ENCODE measurements around the gene RAB3IL1. TPM values are rescaled to one million over a fixed set of nuclear protein-coding genes. Genes with fewer than 3 reads are reported as not detected.

Gene RAB3IL1
- total RNA-seq, 1 experiment from 2014 or later, result 18.1 TPM

DNA sequence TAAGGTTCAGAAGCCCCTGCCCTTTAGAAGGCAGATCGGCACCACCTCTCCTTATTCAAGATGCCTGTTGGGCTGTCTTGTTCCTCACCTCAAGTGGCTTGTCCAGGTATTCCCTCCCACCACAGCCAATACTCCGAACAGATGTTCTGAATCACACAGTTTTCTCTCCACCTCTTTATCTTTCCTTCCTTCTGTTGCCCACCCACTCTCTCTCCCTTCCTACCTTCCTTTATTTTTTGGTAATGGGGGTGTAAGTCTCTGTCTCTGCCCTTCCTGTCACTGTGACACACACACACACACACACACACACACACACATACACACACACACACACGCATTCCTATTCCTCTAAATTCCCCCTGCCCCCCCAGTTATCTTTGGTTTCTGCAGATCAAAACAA lies 41.2 kb upstream of the RAB3IL1 start (continued):
- TF ChIP-seq, protein P1, sequence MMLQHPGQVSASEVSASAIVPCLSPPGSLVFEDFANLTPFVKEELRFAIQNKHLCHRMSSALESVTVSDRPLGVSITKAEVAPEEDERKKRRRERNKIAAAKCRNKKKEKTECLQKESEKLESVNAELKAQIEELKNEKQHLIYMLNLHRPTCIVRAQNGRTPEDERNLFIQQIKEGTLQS (IDR thresholded peaks at IDR 0.05), result no peak
- TF ChIP-seq TCF7L2 (IDR thresholded peaks at IDR 0.05; ENCODE audit: borderline replicate concordance, extremely low read depth, insufficient read depth, insufficient read length), result no peak
- TF ChIP-seq, protein P2, sequence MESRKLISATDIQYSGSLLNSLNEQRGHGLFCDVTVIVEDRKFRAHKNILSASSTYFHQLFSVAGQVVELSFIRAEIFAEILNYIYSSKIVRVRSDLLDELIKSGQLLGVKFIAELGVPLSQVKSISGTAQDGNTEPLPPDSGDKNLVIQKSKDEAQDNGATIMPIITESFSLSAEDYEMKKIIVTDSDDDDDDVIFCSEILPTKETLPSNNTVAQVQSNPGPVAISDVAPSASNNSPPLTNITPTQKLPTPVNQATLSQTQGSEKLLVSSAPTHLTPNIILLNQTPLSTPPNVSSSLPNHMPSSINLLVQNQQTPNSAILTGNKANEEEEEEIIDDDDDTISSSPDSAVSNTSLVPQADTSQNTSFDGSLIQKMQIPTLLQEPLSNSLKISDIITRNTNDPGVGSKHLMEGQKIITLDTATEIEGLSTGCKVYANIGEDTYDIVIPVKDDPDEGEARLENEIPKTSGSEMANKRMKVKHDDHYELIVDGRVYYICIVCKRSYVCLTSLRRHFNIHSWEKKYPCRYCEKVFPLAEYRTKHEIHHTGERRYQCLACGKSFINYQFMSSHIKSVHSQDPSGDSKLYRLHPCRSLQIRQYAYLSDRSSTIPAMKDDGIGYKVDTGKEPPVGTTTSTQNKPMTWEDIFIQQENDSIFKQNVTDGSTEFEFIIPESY (IDR thresholded peaks at IDR 0.05; ENCODE audit: extremely low read depth, insufficient replicate concordance, low read length), result no peak
- no peak for TF ChIP-seq FOSL1 (IDR thresholded peaks at IDR 0.05; ENCODE audit: low read depth)
- no peak for TF ChIP-seq POLR2AphosphoS5 (IDR thresholded peaks at IDR 0.05; ENCODE audit: low read depth, low read length)

DNA sequence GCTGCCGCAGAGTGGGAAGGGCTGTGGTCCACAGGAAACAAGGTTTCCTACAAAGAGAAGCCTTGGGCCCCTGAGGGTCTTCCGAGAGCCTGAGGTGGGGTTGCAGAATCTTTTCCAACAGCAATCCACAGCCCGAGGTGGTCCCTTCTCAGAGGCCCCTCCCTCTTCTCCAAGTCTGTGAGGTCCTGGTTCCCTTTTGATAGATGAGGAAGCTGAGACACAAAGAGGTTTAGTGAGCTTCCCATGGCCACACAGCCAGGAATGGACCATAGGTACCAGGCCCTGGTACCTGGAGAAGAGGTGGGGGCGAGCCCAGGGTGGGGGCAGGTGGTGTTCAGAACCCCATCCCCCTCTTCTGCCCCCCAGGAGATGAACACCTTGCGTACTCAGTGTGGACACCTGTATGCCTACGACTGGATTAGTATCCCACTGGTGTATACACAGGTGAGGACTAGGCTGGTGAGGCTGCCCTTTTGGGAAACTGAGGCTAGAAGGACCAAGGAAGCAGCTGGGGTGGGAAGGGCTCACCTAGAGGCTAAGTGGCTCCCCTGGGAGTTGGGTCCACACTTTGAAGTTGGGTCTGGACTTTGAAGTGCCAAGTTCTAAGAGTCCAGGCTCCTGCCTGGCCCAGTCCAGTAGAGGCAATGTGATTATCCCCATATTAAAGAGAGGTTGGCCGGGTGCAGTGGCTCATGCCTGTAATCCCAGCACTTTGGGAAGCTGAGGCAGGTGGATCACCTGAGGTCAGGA lies 39.8 kb upstream of the RAB3IL1 start:
- H3K9ac ChIP-seq (ENCODE audit: low read length), result no peak overlapping the region
- no peak overlapping the region for H3K4me2 ChIP-seq (ENCODE audit: low read length)
- no peak overlapping the region for H2AFZ ChIP-seq (ENCODE audit: low read depth, low read length, poor library complexity, severe bottlenecking)
- ChIA-PET POLR2A (interaction anchor here (2.2 kb wide), 1 partner anchor 11 kb away, joined by 27 read pairs; the partner anchor contains the start of gene FTH1), RAD21 (ENCODE audit: low non-redundant PET in 1 of 2, low total read pairs in 2 of 2, uncharacterized antibody in 2 of 2, unreplicated experiment in 2 of 2) (no interaction called here), CTCF (interaction anchor here (1.2 kb wide), 1 partner anchor 10 kb away, joined by 3 read pairs; no protein-coding TSS in a partner anchor)
- H3K27ac ChIP-seq (ENCODE audit: low read depth, low read length), result no peak overlapping the region
- H3K9me3 ChIP-seq (ENCODE audit: control insufficient read depth in 1 of 2, insufficient read depth in 1 of 2, low read depth in 1 of 2, low read length in 2 of 2), result no peaks in the 10 kb centered on the region
- intact Hi-C loops (cut with micrococcal nuclease), result no loop called here
- H3K36me3 ChIP-seq (ENCODE audit: control insufficient read depth in 1 of 2, insufficient read depth in 2 of 2, low read length in 2 of 2), result no peaks in the 10 kb centered on the region
- H3K27me3 ChIP-seq (ENCODE audit: insufficient read depth, low read length), result no peaks in the 10 kb centered on the region
- no peaks in the 10 kb centered on the region for H3K9me2 ChIP-seq (ENCODE audit: insufficient read depth)
- no TSS peak for BruUV-seq (replicated peaks)
- no peaks in the 10 kb centered on the region for H4K20me1 ChIP-seq (ENCODE audit: insufficient read depth)
- H3K79me2 ChIP-seq (ENCODE audit: insufficient read depth, low read length), result no peaks in the 10 kb centered on the region
- DNase-seq (ENCODE audit: low read depth, low spot score) (no peak), ATAC-seq (no peak)
- H3K4me3 ChIP-seq (replicated peaks in 1 of 2; ENCODE audit: low read depth in 1 of 2, low read length in 2 of 2), result no peak overlapping the region
- H3K4me1 ChIP-seq (ENCODE audit: control insufficient read depth in 1 of 2, insufficient read depth in 2 of 2, low read length in 2 of 2), result peaks cover 0 to 24% of the 10 kb centered on the region in 2 experiments; a peak in 3 of 4 replicates
- no peak for TF ChIP-seq CEBPB (IDR thresholded peaks at IDR 0.05; ENCODE audit: low read depth)
- no peak for TF ChIP-seq ZFX (IDR thresholded peaks at IDR 0.05)
- TF ChIP-seq EZH2 (IDR thresholded peaks at IDR 0.05), result no peak
- no peak for TF ChIP-seq CBX3 (IDR thresholded peaks at IDR 0.05; ENCODE audit: low read depth)
- TF ChIP-seq, protein P1 (IDR thresholded peaks at IDR 0.05), result no peak
- TF ChIP-seq SP1 (IDR thresholded peaks at IDR 0.05; ENCODE audit: low read depth), result no peak
- no peak for TF ChIP-seq ZNF274 (IDR thresholded peaks at IDR 0.05; ENCODE audit: low read depth, low read length)
- TF ChIP-seq RAD21 (IDR thresholded peaks at IDR 0.05; ENCODE audit: low read depth), result no peak
- TF ChIP-seq EZH2phosphoT487 (IDR thresholded peaks at IDR 0.05; ENCODE audit: borderline replicate concordance), result no peak
- no peak for TF ChIP-seq EGR1 (IDR thresholded peaks at IDR 0.05; ENCODE audit: low read depth)
- TF ChIP-seq POLR2AphosphoS5 (IDR thresholded peaks at IDR 0.05; ENCODE audit: low read depth, low read length), result no peak
- no peak for TF ChIP-seq SRF (IDR thresholded peaks at IDR 0.05; ENCODE audit: low read depth)
- no peak for TF ChIP-seq TCF7L2 (IDR thresholded peaks at IDR 0.05; ENCODE audit: borderline replicate concordance, extremely low read depth, insufficient read depth, insufficient read length)
- TF ChIP-seq, protein P2 (IDR thresholded peaks at IDR 0.05; ENCODE audit: extremely low read depth, insufficient replicate concordance, low read length), result no peak
- TF ChIP-seq, protein P3, sequence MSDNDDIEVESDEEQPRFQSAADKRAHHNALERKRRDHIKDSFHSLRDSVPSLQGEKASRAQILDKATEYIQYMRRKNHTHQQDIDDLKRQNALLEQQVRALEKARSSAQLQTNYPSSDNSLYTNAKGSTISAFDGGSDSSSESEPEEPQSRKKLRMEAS (IDR thresholded peaks at IDR 0.05), result no peak
- no peak for TF ChIP-seq YY1 (IDR thresholded peaks at IDR 0.05; ENCODE audit: extremely low read depth, insufficient replicate concordance, low read depth, low read length)

Data from HCT116 (cell line).